Right lobe of liver (tissue), 6 donors: ENCODE measurements around the gene SLC27A6. TPM values are rescaled to one million over a fixed set of nuclear protein-coding genes. Genes with fewer than 3 reads are reported as not detected.

Source experiments
- ATAC-seq, 4 donors: fragments of 200-7000 bp; cut with Tn5 transposase; one replicate each; pipeline ENCODE4 v1.9.1; 2020; ENCODE audit warnings: mild to moderate bottlenecking in 4 of 4, moderate library complexity in 4 of 4
- DNase-seq, 3 donors: peaks; one replicate each; pipeline ENCODE4 v3.0.0-alpha.2; 2020
- H3K27ac ChIP-seq, 3 donors: fragments of 200-600 bp; one replicate each; pipeline ENCODE4 v1.8.0; 2022
- H3K27me3 ChIP-seq, 2 donors: fragments of 200-600 bp; one replicate each; pipeline ENCODE4 v1.8.0; 2022
- H3K36me3 ChIP-seq, 4 donors: fragments of 200-600 bp; sonication (generic) in 1 of 4; one replicate each; pipeline versions ENCODE4 v1.5.1 to v1.8.0; 2017 to 2022; ENCODE audit warnings: control low read depth in 1 of 4
- H3K4me1 ChIP-seq, 4 donors: fragments of 200-600 bp; sonication (generic) in 1 of 4; one replicate each; pipeline versions ENCODE4 v1.5.1 to v1.8.0; 2017 to 2022; ENCODE audit warnings: control low read depth in 1 of 4
- H3K4me3 ChIP-seq, 3 donors: fragments of 200-600 bp; one replicate each; pipeline ENCODE4 v1.8.0; 2022
- H3K9me3 ChIP-seq, 4 donors: fragments of 200-600 bp; sonication (generic) in 1 of 4; one replicate each; pipeline versions ENCODE4 v1.5.1 to v1.8.0; 2017 to 2022; ENCODE audit warnings: control low read depth in 1 of 4
- CTCF ChIP-seq, 4 donors: fragments of 200-600 bp in 3 of 4; fragments of 450-650 bp in 1 of 4; IDR thresholded peaks; one replicate each; pipeline versions ENCODE4 v1.5.1 to v1.8.0; 2016 to 2022; ENCODE audit warnings: antibody characterized with exemption in 4 of 4, mild to moderate bottlenecking in 2 of 4
- POLR2A ChIP-seq: fragments of 450-650 bp; IDR thresholded peaks from one replicate; pipeline ENCODE4 v1.6.1; 2017; ENCODE audit warnings: antibody characterized with exemption, mild to moderate bottlenecking
- WGBS: methylation state at CpG from one replicate; pipeline ENCODE4 v1.1.6; 2018; ENCODE audit warnings: low coverage, low lambda C conversion rate; ENCODE audit not compliant: insufficient coverage; ENCODE audit errors: missing lambda C conversion rate; 5-methylcytosine and 5-hydroxymethylcytosine counted together
- intact Hi-C, 2 donors: fragments of 100-400 bp; cut with DNase I; formaldehyde crosslinking; loops; one replicate each; pipeline versions ENCODE4 v1.11.2 to v1.14.1; 2022
- total RNA-seq, 6 experiments: library from RNA; depleted of rRNA in 2 of 6; stranded (reverse); fragments of >200 nt in 2 of 6; fragmentation: NEBNext Ultra II Directional in 3 of 6; extraction: Animal tissue kit (Norgen Biotek cat#: 25700) in 3 of 6; gene quantifications; one replicate each; pipeline versions ENCODE4 v1.1.0 to v1.2.4, GENCODE V29; 2016 to 2023
- donor health status: DM: no; HTN: yes; CAD: no.
- donor health status: DM: no; HTN: no; CAD: no.
- donor health status: DM: no; HTN: no; CAD: no.
- donor health status: DM: no; HTN: yes; CAD: no.
- donor health status: DM: no; HTN: yes; CAD: no.

Gene SLC27A6
- total RNA-seq, 6 experiments from 2014 or later = not detected

- DNase-seq (no peak), ATAC-seq (no peak)
- TF ChIP-seq POLR2A (no peak), CTCF (IDR thresholded peaks at IDR 0.05) (no peak)
- Histone ChIP-seq H3K36me3 (no peaks in the 10 kb centered on the region), H3K4me3 (no peak overlapping the region), H3K4me1 (no peaks in the 10 kb centered on the region), H3K27me3 (no peaks in the 10 kb centered on the region), H3K9me3 (no peaks in the 10 kb centered on the region), H3K27ac (no peak overlapping the region)
- intact Hi-C loops = no loop called here
- 67% methylated on average over 1 of the region's 1 CpG for WGBS
Measured at GRCh38 chr5:129078247-129078646, 113.0 kb downstream of the SLC27A6 start.

GRCh38 chr5:129078660-129079059, 113.4 kb downstream of the SLC27A6 start:
- no peaks in the 10 kb centered on the region for H3K9me3 ChIP-seq
- ATAC-seq = no peak
- TF ChIP-seq CTCF (IDR thresholded peaks at IDR 0.05) (no peak), POLR2A (no peak)
- no peaks in the 10 kb centered on the region for H3K4me1 ChIP-seq
- no peak overlapping the region for H3K27ac ChIP-seq
- WGBS = 48% methylated on average over 3 of the region's 3 CpGs
- intact Hi-C loops = no loop called here
- no peak overlapping the region for H3K4me3 ChIP-seq
- no peaks in the 10 kb centered on the region for H3K27me3 ChIP-seq
- no peak for DNase-seq
- H3K36me3 ChIP-seq = no peaks in the 10 kb centered on the region

- ATAC-seq (no peak), DNase-seq (no peak)
- H3K9me3 ChIP-seq = no peaks in the 10 kb centered on the region
- H3K36me3 ChIP-seq = no peaks in the 10 kb centered on the region
- H3K4me1 ChIP-seq = no peaks in the 10 kb centered on the region
- no peak overlapping the region for H3K4me3 ChIP-seq
- TF ChIP-seq POLR2A (no peak), CTCF (IDR thresholded peaks at IDR 0.05) (no peak)
- H3K27me3 ChIP-seq = no peaks in the 10 kb centered on the region
- H3K27ac ChIP-seq = no peak overlapping the region
- intact Hi-C loops = no loop called here
Measured at GRCh38 chr5:129079496-129079895, 114.2 kb downstream of the SLC27A6 start.

GRCh38 chr5:129080766-129081165, 115.5 kb downstream of the SLC27A6 start:
- ATAC-seq (no peak), DNase-seq (no peak)
- no peaks in the 10 kb centered on the region for H3K36me3 ChIP-seq
- no peak overlapping the region for H3K4me3 ChIP-seq
- no peaks in the 10 kb centered on the region for H3K4me1 ChIP-seq
- TF ChIP-seq CTCF (IDR thresholded peaks at IDR 0.05) (no peak), POLR2A (no peak)
- intact Hi-C loops = no loop called here
- no peaks in the 10 kb centered on the region for H3K9me3 ChIP-seq
- H3K27me3 ChIP-seq = no peaks in the 10 kb centered on the region
- 77% methylated on average over 7 of the region's 7 CpGs for WGBS
- no peak overlapping the region for H3K27ac ChIP-seq
